Endothelial cell of umbilical vein (primary cell): ENCODE measurements around the gene PRKACB. TPM values are rescaled to one million over a fixed set of nuclear protein-coding genes. Genes with fewer than 3 reads are reported as not detected.

ENCODE experiments used
- BruUV-seq: library from RNA; stranded (reverse); fragments of 400-500 nt; replicated peaks from 2 replicates; lab custom pipeline; 2021; lab: Mats Ljungman, UMichigan
- CTCF ChIA-PET: fragments of 300-600, 350-600 bp; sonication (Branson Sonifier 250); formaldehyde crosslinking; loops from one replicate; lab custom pipeline; 2021; ENCODE audit warnings: antibody characterized with exemption, inconsistent platforms; lab: Charles Lee
- POLR2A ChIA-PET: fragments of 300-600, 350-600 bp; sonication (Branson Sonifier 250); formaldehyde crosslinking; loops from one replicate; lab custom pipeline; 2021; ENCODE audit warnings: antibody characterized with exemption, inconsistent platforms; lab: Charles Lee
- DNase-seq: peaks from one replicate; pipeline ENCODE4 v3.0.0-alpha.2; 2011; ENCODE audit warnings: low read depth, low spot score
- FAIRE-seq: peaks from 2 replicates; lab custom pipeline; 2011; peaks lifted over from hg19 to GRCh38; lab: Jason Lieb, UNC
- H2AFZ ChIP-seq: 2 replicates; pipeline ENCODE4 v1.6.0; 2012; ENCODE audit warnings: low read depth, low read length, control low read depth, inconsistent platforms
- H3K27ac ChIP-seq: 2 replicates; pipeline ENCODE4 v1.5.1; 2011; ENCODE audit warnings: low read depth, mild to moderate bottlenecking, control low read depth, low read length, moderate library complexity; ENCODE audit not compliant: insufficient read depth
- H3K27me3 ChIP-seq, 2 experiments: 2 replicates each; pipeline versions ENCODE4 v1.6.0 to v1.6.1; 2011; ENCODE audit warnings: low read length in 2 of 2, mixed read lengths in 1 of 2; ENCODE audit not compliant: control insufficient read depth in 2 of 2, insufficient read depth in 2 of 2
- H3K36me3 ChIP-seq, 2 experiments: 2 replicates in 1 of 2; 3 replicates in 1 of 2; pipeline ENCODE4 v1.5.1; 2011; ENCODE audit warnings: low read length in 2 of 2, mild to moderate bottlenecking in 1 of 2, moderate library complexity in 1 of 2; ENCODE audit not compliant: control insufficient read depth in 2 of 2, insufficient read depth in 2 of 2; ENCODE audit errors: extremely low read depth in 1 of 2
- H3K4me1 ChIP-seq: 3 replicates; pipeline ENCODE4 v1.5.1; 2011; ENCODE audit warnings: mild to moderate bottlenecking, low read length; ENCODE audit not compliant: control insufficient read depth, insufficient read depth; ENCODE audit errors: extremely low read depth
- H3K4me2 ChIP-seq: 2 replicates; pipeline ENCODE4 v1.6.1; 2011; ENCODE audit warnings: low read length, control low read depth, mixed read lengths; ENCODE audit not compliant: insufficient read depth
- H3K4me3 ChIP-seq, 3 experiments: fragments of 200-600 bp in 1 of 3; sonication (generic), shearing (Covaris generic) in 1 of 3; replicated peaks in 1 of 3; 2 replicates each; pipeline ENCODE4 v1.5.1; 2011 to 2016; ENCODE audit warnings: control low read depth in 3 of 3, low read length in 3 of 3, mild to moderate bottlenecking in 2 of 3, inconsistent platforms in 1 of 3, low read depth in 1 of 3, moderate library complexity in 1 of 3; ENCODE audit not compliant: insufficient read depth in 1 of 3
- H3K79me2 ChIP-seq: 2 replicates; pipeline ENCODE4 v1.6.0; 2012; ENCODE audit warnings: low read length, inconsistent platforms; ENCODE audit not compliant: control insufficient read depth, insufficient read depth
- H3K9ac ChIP-seq: replicated peaks from 2 replicates; pipeline ENCODE3; 2011; ENCODE audit warnings: low read length, control low read depth; ENCODE audit not compliant: insufficient read depth; ENCODE audit errors: extremely low read depth
- H3K9me1 ChIP-seq: replicated peaks from 3 replicates; pipeline ENCODE4 v1.6.0; 2011; ENCODE audit warnings: mild to moderate bottlenecking, low read length; ENCODE audit not compliant: control insufficient read depth, insufficient read depth; ENCODE audit errors: extremely low read depth
- H3K9me3 ChIP-seq: replicated peaks from 2 replicates; pipeline ENCODE4 v1.5.1; 2012; ENCODE audit warnings: low read length, inconsistent platforms; ENCODE audit not compliant: control insufficient read depth, insufficient read depth
- H4K20me1 ChIP-seq: replicated peaks from 2 replicates; pipeline ENCODE3; 2011; ENCODE audit warnings: mild to moderate bottlenecking, low read length; ENCODE audit not compliant: control insufficient read depth, insufficient read depth; ENCODE audit errors: extremely low read depth
- EZH2 ChIP-seq: IDR thresholded peaks from 2 replicates; pipeline ENCODE4 v1.6.1; 2012; ENCODE audit warnings: borderline replicate concordance, low read depth, mild to moderate bottlenecking, moderate library complexity, low read length, inconsistent platforms; ENCODE audit not compliant: severe bottlenecking
- FOS ChIP-seq: IDR thresholded peaks from 2 replicates; pipeline ENCODE4 v1.6.1; 2011; ENCODE audit warnings: mild to moderate bottlenecking, low read length, moderate library complexity, borderline replicate concordance; ENCODE audit not compliant: insufficient read depth
- GATA2 ChIP-seq: IDR thresholded peaks from 2 replicates; pipeline ENCODE4 v1.7.0; 2011; ENCODE audit warnings: low read depth, mild to moderate bottlenecking, moderate library complexity, mixed read lengths, low read length; ENCODE audit not compliant: insufficient read length, insufficient read depth
- JUN ChIP-seq: IDR thresholded peaks from 2 replicates; pipeline ENCODE4 v1.6.1; 2011; ENCODE audit warnings: borderline replicate concordance, low read depth; ENCODE audit not compliant: insufficient read length, insufficient read depth
- MYC ChIP-seq: IDR thresholded peaks from one replicate; pipeline ENCODE4 v1.6.1; 2011; ENCODE audit warnings: mild to moderate bottlenecking, low read depth, low read length
- POLR2A ChIP-seq: IDR thresholded peaks from 2 replicates; pipeline ENCODE4 v1.6.1; 2012; ENCODE audit warnings: low read depth, mild to moderate bottlenecking, control low read depth, low read length
- POLR2AphosphoS5 ChIP-seq: IDR thresholded peaks from 2 replicates; pipeline ENCODE4 v1.6.1; 2012; ENCODE audit warnings: low read depth, mild to moderate bottlenecking, control low read depth, low read length, moderate library complexity; ENCODE audit not compliant: insufficient read depth
- dilution Hi-C: fragments of 300-500 bp; cut with MboI; formaldehyde crosslinking; loops from one replicate; pipeline ENCODE4 v1.15.0; 2019; ENCODE audit warnings: low sequenced_read_pairs; ENCODE audit not compliant: extremely low pct_ligation_motif_present
- intact Hi-C: fragments of 100-400 bp; cut with micrococcal nuclease; formaldehyde crosslinking; loops from one replicate; pipeline ENCODE4 v1.10.0; 2022
- polyA plus RNA-seq, 4 experiments: library from polyadenylated mRNA; depleted of rRNA in 3 of 4; stranded (reverse) in 3 of 4; unstranded in 1 of 4; fragments of >200 nt; gene quantifications; 2 replicates each; pipeline versions ENCODE4 v1.2.1 to v1.2.3, GENCODE V29; 2011 to 2012; ENCODE audit warnings: missing spikeins in 1 of 4
- total RNA-seq: library from RNA; stranded (reverse); gene quantifications from 2 replicates; pipeline ENCODE4 v1.2.3, GENCODE V29; 2021
- TF ChIP-seq, protein P1 (sequence below), 2 donors: IDR thresholded peaks; 1 replicate in 1 of 2; 2 replicates in 1 of 2; pipeline ENCODE4 v1.5.1; 2011; ENCODE audit warnings: low read length in 2 of 2, mild to moderate bottlenecking in 2 of 2, moderate library complexity in 2 of 2, control low read depth in 1 of 2, inconsistent platforms in 1 of 2, low read depth in 1 of 2; ENCODE audit not compliant: insufficient read depth in 1 of 2; ENCODE audit errors: extremely low read depth in 1 of 2
- TF ChIP-seq, protein P2 (sequence below): IDR thresholded peaks from 2 replicates; pipeline ENCODE4 v1.6.1; 2011; ENCODE audit not compliant: insufficient read depth, insufficient read length

The PRKACB gene
- total and polyA plus RNA-seq, 2 donors (not counting 3 experiments of a cell fraction or from before 2014, with no cell fraction given): 19.1 to 77.5 TPM

DNA sequence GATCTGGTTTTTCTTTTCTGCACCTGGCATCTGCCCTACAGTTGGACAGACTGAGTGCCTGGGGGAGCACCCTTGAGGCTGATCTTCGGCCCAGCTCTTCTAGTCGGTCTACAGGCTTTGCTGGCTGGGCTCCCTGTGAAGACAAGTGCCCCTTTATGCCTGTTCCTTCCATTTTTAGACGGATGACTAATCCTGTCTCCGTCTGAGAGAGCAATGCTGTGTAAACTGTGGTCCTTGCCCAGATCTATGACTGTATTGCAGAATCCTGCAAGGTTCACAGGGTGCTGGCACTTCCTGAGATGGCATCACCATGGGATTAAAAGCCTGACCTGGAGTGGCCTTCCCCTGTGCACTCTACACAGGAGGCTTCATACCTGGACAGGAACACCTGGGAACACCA is 109.8 kb downstream of the PRKACB start:
- Histone ChIP-seq H3K79me2 (no peaks in the 10 kb centered on the region), H3K9ac (no peak overlapping the region), H3K9me3 (no peaks in the 10 kb centered on the region), H2AFZ (peak overlapping the region; percentile 73), H3K27me3 (no peaks in the 10 kb centered on the region), H3K36me3 (no peaks in the 10 kb centered on the region), H3K9me1 (no peaks in the 10 kb centered on the region), H3K4me1 (peaks cover 12% of the 10 kb centered on the region), H3K27ac (peak overlapping the region; percentile 53), H4K20me1 (no peaks in the 10 kb centered on the region), H3K4me2 (peak overlapping the region; percentile 40), H3K4me3 (no peak overlapping the region)
- dilution Hi-C loops (no loop called here), intact Hi-C loops (no loop called here)
- DNase-seq (peak; percentile 74), FAIRE-seq (peak; percentile 59)
- TF ChIP-seq JUN (peak; percentile 29), FOS (peak; percentile 73), POLR2AphosphoS5 (peak; percentile 44), POLR2A (no peak), GATA2 (peak; percentile 49)
- BruUV-seq: no TSS peak
- CTCF ChIA-PET: interaction anchor here (0.9 kb wide), 1 partner anchor 67 kb away, joined by 3 read pairs; no protein-coding TSS in a partner anchor
- POLR2A ChIA-PET: no interaction called here

DNA sequence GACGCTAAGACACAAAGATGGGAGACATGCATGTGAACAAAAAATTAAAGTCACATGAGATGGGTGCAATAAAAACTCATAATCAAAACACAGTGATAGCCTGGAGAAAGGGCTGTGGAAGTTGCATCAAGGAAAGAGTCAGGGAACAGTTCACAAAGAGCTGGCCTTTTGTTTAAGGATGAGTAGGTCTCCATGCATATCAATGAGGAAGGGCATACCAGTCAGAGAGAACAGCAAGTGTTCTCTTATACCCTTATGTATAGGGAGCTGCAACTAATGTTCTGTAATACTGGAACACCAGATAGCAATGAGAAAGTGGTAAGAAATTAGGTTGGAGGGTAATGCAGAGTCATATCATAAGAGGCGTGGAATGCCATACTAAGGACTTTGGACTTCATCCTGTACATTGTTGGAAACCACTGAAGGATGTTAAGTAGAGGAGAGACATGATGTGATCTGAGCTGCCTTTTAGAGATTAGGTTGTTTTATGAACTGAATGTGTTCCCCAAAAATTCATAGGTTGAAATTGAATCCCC is 110.7 kb downstream of the PRKACB start:
- no peak for FAIRE-seq
- no peaks in the 10 kb centered on the region for H3K36me3 ChIP-seq

More for the DNA sequence above, 110.7 kb downstream of the PRKACB start:
- ChIA-PET POLR2A (no interaction called here), CTCF (no interaction called here)
- H4K20me1 ChIP-seq: no peaks in the 10 kb centered on the region
- BruUV-seq: no TSS peak
- intact Hi-C loops (no loop called here), dilution Hi-C loops (no loop called here)
- H2AFZ ChIP-seq: no peak overlapping the region
- peaks cover 12% of the 10 kb centered on the region for H3K4me1 ChIP-seq
- no peak overlapping the region for H3K4me3 ChIP-seq
- H3K9me1 ChIP-seq: no peaks in the 10 kb centered on the region
- no peak for DNase-seq
- H3K27me3 ChIP-seq: no peaks in the 10 kb centered on the region
- no peak overlapping the region for H3K27ac ChIP-seq
- no peaks in the 10 kb centered on the region for H3K9me3 ChIP-seq
- no peak overlapping the region for H3K9ac ChIP-seq
- TF ChIP-seq POLR2AphosphoS5: no peak
- TF ChIP-seq FOS: no peak
- TF ChIP-seq, protein P1, sequence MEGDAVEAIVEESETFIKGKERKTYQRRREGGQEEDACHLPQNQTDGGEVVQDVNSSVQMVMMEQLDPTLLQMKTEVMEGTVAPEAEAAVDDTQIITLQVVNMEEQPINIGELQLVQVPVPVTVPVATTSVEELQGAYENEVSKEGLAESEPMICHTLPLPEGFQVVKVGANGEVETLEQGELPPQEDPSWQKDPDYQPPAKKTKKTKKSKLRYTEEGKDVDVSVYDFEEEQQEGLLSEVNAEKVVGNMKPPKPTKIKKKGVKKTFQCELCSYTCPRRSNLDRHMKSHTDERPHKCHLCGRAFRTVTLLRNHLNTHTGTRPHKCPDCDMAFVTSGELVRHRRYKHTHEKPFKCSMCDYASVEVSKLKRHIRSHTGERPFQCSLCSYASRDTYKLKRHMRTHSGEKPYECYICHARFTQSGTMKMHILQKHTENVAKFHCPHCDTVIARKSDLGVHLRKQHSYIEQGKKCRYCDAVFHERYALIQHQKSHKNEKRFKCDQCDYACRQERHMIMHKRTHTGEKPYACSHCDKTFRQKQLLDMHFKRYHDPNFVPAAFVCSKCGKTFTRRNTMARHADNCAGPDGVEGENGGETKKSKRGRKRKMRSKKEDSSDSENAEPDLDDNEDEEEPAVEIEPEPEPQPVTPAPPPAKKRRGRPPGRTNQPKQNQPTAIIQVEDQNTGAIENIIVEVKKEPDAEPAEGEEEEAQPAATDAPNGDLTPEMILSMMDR (IDR thresholded peaks at IDR 0.05; ENCODE audit: extremely low read depth in 1 of 2, insufficient read depth in 1 of 2, low read depth in 1 of 2, low read length in 2 of 2): no peak
- no peak for TF ChIP-seq GATA2
- TF ChIP-seq, protein P2, sequence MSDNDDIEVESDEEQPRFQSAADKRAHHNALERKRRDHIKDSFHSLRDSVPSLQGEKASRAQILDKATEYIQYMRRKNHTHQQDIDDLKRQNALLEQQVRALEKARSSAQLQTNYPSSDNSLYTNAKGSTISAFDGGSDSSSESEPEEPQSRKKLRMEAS: no peak
- no peak for TF ChIP-seq POLR2A
- TF ChIP-seq JUN: no peak
- TF ChIP-seq EZH2: no peak
- no peak for TF ChIP-seq MYC
- no peak overlapping the region for H3K4me2 ChIP-seq
- no peaks in the 10 kb centered on the region for H3K79me2 ChIP-seq
